ENCODE results near the gene NABP1.

GRCh38 chr2:191714925-191715324 is 37.0 kb downstream of the NABP1 start:
- TF ChIP-seq CTCF (IDR thresholded peaks at IDR 0.05; ENCODE audit: low read depth, low read length) (no peak), POLR2A (IDR thresholded peaks at IDR 0.05; ENCODE audit: extremely low read depth, insufficient read length) (no peak), MAX (IDR thresholded peaks at IDR 0.05; ENCODE audit: low read depth, low read length) (no peak), MYC (IDR thresholded peaks at IDR 0.05; ENCODE audit: low read depth, low read length) (no peak)

All from NB4 (cell line).